GM23338 (cell line): ENCODE measurements around the gene SEC16B.

Experiments used
- CREB1 ChIP-seq: fragments of 250-450 bp; sonication (Bioruptor Pico); IDR thresholded peaks from 2 replicates; pipeline ENCODE4 v1.5.0; 2020; ENCODE audit warnings: low read depth, mild to moderate bottlenecking, moderate library complexity
- ETS1 ChIP-seq: IDR thresholded peaks from 2 replicates; pipeline ENCODE4 v1.6.1; 2016; ENCODE audit warnings: antibody characterized with exemption
- EZH2 ChIP-seq: fragments of 200-600 bp; sonication (generic); IDR thresholded peaks from one replicate; pipeline ENCODE4 v1.8.0; 2017; ENCODE audit warnings: antibody characterized with exemption, mild to moderate bottlenecking, low read depth; ENCODE audit not compliant: unreplicated experiment
- EZH2phosphoT487 ChIP-seq: fragments of 200-600 bp; sonication (generic); IDR thresholded peaks from one replicate; pipeline ENCODE4 v1.8.1; 2018; ENCODE audit warnings: antibody characterized with exemption; ENCODE audit not compliant: unreplicated experiment
- JUNB ChIP-seq: IDR thresholded peaks from one replicate; pipeline ENCODE4 v1.6.1; 2016; ENCODE audit warnings: antibody characterized with exemption; ENCODE audit not compliant: unreplicated experiment
- NANOG ChIP-seq: IDR thresholded peaks from 2 replicates; pipeline ENCODE4 v1.6.1; 2016; ENCODE audit warnings: antibody characterized with exemption, borderline replicate concordance
- POLR2AphosphoS5 ChIP-seq: IDR thresholded peaks from 2 replicates; pipeline ENCODE4 v1.6.1; 2016; ENCODE audit warnings: antibody characterized with exemption, low read depth
- REST ChIP-seq: IDR thresholded peaks from one replicate; pipeline ENCODE4 v1.6.1; 2018; ENCODE audit warnings: antibody characterized with exemption; ENCODE audit not compliant: unreplicated experiment
- ZNF114 ChIP-seq: fragments of 250-450 bp; sonication (Bioruptor Pico); IDR thresholded peaks from 2 replicates; pipeline ENCODE4 v1.5.0; 2020; ENCODE audit warnings: mild to moderate bottlenecking, moderate library complexity
- ZNF331 ChIP-seq: fragments of 250-450 bp; sonication (Bioruptor Pico); IDR thresholded peaks from 2 replicates; pipeline ENCODE4 v1.5.0; 2020; ENCODE audit warnings: low read depth, mild to moderate bottlenecking, moderate library complexity
- TF ChIP-seq, protein P1 (sequence below), 2 experiments: fragments of 200-600 bp in 1 of 2; sonication (generic) in 1 of 2; conservative IDR thresholded peaks; 2 replicates each; pipeline versions ENCODE4 v1.5.1 to v1.6.1; 2016 to 2017; ENCODE audit warnings: antibody characterized with exemption in 2 of 2, low read depth in 2 of 2, mild to moderate bottlenecking in 2 of 2, moderate library complexity in 1 of 2

- TF ChIP-seq CREB1 (CRISPR knock-in tag): peak; percentile 84
- no peak for TF ChIP-seq EZH2phosphoT487
- TF ChIP-seq, protein P1, sequence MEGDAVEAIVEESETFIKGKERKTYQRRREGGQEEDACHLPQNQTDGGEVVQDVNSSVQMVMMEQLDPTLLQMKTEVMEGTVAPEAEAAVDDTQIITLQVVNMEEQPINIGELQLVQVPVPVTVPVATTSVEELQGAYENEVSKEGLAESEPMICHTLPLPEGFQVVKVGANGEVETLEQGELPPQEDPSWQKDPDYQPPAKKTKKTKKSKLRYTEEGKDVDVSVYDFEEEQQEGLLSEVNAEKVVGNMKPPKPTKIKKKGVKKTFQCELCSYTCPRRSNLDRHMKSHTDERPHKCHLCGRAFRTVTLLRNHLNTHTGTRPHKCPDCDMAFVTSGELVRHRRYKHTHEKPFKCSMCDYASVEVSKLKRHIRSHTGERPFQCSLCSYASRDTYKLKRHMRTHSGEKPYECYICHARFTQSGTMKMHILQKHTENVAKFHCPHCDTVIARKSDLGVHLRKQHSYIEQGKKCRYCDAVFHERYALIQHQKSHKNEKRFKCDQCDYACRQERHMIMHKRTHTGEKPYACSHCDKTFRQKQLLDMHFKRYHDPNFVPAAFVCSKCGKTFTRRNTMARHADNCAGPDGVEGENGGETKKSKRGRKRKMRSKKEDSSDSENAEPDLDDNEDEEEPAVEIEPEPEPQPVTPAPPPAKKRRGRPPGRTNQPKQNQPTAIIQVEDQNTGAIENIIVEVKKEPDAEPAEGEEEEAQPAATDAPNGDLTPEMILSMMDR (conservative IDR thresholded peaks at IDR 0.05; ENCODE audit: low read depth in 2 of 2): no peak
- TF ChIP-seq EZH2: no peak
- TF ChIP-seq REST: no peak
- TF ChIP-seq POLR2AphosphoS5: peak; percentile 54
- no peak for TF ChIP-seq JUNB
- TF ChIP-seq NANOG: no peak
- TF ChIP-seq ZNF331 (CRISPR knock-in tag): no peak
- TF ChIP-seq ETS1: peak; percentile 73
- TF ChIP-seq ZNF114: no peak
Measured at GRCh38 chr1:177984136-177984525, 14.3 kb upstream of the SEC16B start.
